Measurements from ENCODE around the gene AAK1.

GRCh38 chr2:69677914-69678313 lies 34.4 kb upstream of the AAK1 start:
- TF ChIP-seq CTCF (IDR thresholded peaks at IDR 0.05; ENCODE audit: insufficient read depth, low read depth, low read length) (no peak), EZH2 (IDR thresholded peaks at IDR 0.05; ENCODE audit: insufficient read depth, low read length) (no peak)

All from astrocyte (in vitro differentiated cells and primary cell).